B cell (primary cell): ENCODE data around the gene CACHD1. TPM values are rescaled to one million over a fixed set of nuclear protein-coding genes. Genes with fewer than 3 reads are reported as not detected.

ENCODE experiments used
- ATAC-seq: fragments of 200-7000 bp; cut with Tn5 transposase; one replicate; pipeline ENCODE4 v1.10.0; 2021; ENCODE audit warnings: low read depth, mild to moderate bottlenecking, moderate number of reproducible peaks, moderate library complexity
- CTCF ChIA-PET: fragments of 350-600 bp; sonication (Branson Sonifier 250); formaldehyde crosslinking; loops from one replicate; lab custom pipeline; 2021; ENCODE audit warnings: antibody characterized with exemption, inconsistent platforms; lab: Charles Lee
- POLR2A ChIA-PET: fragments of 350-600 bp; sonication (Branson Sonifier 250); formaldehyde crosslinking; loops from one replicate; lab custom pipeline; 2021; ENCODE audit warnings: antibody characterized with exemption; lab: Charles Lee
- DNase-seq: peaks from one replicate; pipeline ENCODE4 v3.0.0; 2013
- H2AFZ ChIP-seq: 2 replicates; pipeline ENCODE4 v1.6.1; 2012; ENCODE audit warnings: mild to moderate bottlenecking, low read depth, low read length; ENCODE audit not compliant: insufficient read depth, poor library complexity, severe bottlenecking
- H3K27ac ChIP-seq, 2 donors: 1 replicate in 1 of 2; 2 replicates in 1 of 2; pipeline ENCODE4 v1.5.1; 2012 to 2013; ENCODE audit warnings: low read length in 2 of 2, mild to moderate bottlenecking in 2 of 2, moderate library complexity in 1 of 2
- H3K27me3 ChIP-seq, 4 experiments: fragments of 200-600 bp in 1 of 4; sonication (generic) in 1 of 4; replicated peaks in 1 of 4; 1 replicate in 2 of 4; 2 replicates in 2 of 4; pipeline versions ENCODE4 v1.6.1 to v1.7.0; 2013 to 2016; ENCODE audit warnings: low read length in 3 of 4, mild to moderate bottlenecking in 2 of 4, mixed read lengths in 1 of 4, moderate library complexity in 1 of 4; ENCODE audit not compliant: insufficient read depth in 4 of 4, control insufficient read depth in 3 of 4; ENCODE audit errors: control extremely low read depth in 1 of 4
- H3K36me3 ChIP-seq, 2 experiments: replicated peaks in 1 of 2; 1 replicate in 1 of 2; 2 replicates in 1 of 2; pipeline versions ENCODE4 v1.6.1 to v1.7.1; 2013; ENCODE audit warnings: low read length in 1 of 2; ENCODE audit not compliant: insufficient read depth in 2 of 2, control insufficient read depth in 1 of 2; ENCODE audit errors: control extremely low read depth in 1 of 2, extremely low read depth in 1 of 2
- H3K4me1 ChIP-seq, 2 donors: fragments of 200-600 bp in 1 of 2; sonication (generic) in 1 of 2; 1 replicate in 1 of 2; 2 replicates in 1 of 2; pipeline versions ENCODE4 v1.5.1 to v1.6.1; 2013 to 2017; ENCODE audit warnings: low read length in 2 of 2; ENCODE audit not compliant: control insufficient read depth in 2 of 2, insufficient read depth in 2 of 2
- H3K4me2 ChIP-seq: replicated peaks from 2 replicates; pipeline ENCODE3; 2012; ENCODE audit warnings: mild to moderate bottlenecking, low read depth, low read length; ENCODE audit not compliant: poor library complexity, severe bottlenecking
- H3K4me3 ChIP-seq, 5 experiments: fragments of 200-600 bp in 1 of 5; sonication (generic) in 1 of 5; 1 replicate in 3 of 5; 2 replicates in 2 of 5; pipeline versions ENCODE4 v1.5.1 to v1.7.0; 2011 to 2016; ENCODE audit warnings: low read length in 4 of 5, mild to moderate bottlenecking in 4 of 5, low read depth in 2 of 5, control low read depth in 1 of 5, moderate library complexity in 1 of 5; ENCODE audit not compliant: insufficient read depth in 1 of 5; ENCODE audit errors: control extremely low read depth in 1 of 5, extremely low read depth in 1 of 5
- H3K79me2 ChIP-seq: fragments of 200-600 bp; sonication (generic); one replicate; pipeline ENCODE4 v1.6.0; 2016; ENCODE audit warnings: low read length; ENCODE audit not compliant: control insufficient read depth, insufficient read depth
- H3K9ac ChIP-seq: fragments of 200-600 bp; sonication (generic); 2 replicates; pipeline ENCODE4 v1.6.1; 2017; ENCODE audit warnings: mild to moderate bottlenecking, low read length, moderate library complexity
- H3K9me3 ChIP-seq, 3 donors: one replicate each; pipeline versions ENCODE4 v1.6.1 to v1.7.1; 2013; ENCODE audit warnings: low read length in 2 of 3; ENCODE audit not compliant: control insufficient read depth in 2 of 3, insufficient read depth in 1 of 3; ENCODE audit errors: control extremely low read depth in 1 of 3
- H4K20me1 ChIP-seq: 2 replicates; pipeline ENCODE4 v1.6.0; 2012; ENCODE audit warnings: mild to moderate bottlenecking, low read length; ENCODE audit not compliant: insufficient read depth, control insufficient read depth, poor library complexity, severe bottlenecking
- H3K27ac Mint-ChIP-seq: one replicate; pipeline ENCODE4 v1.8.0; 2021; ENCODE audit warnings: mixed read lengths
- H3K27me3 Mint-ChIP-seq: one replicate; pipeline ENCODE4 v1.8.0; 2021; ENCODE audit warnings: mixed read lengths
- H3K4me1 Mint-ChIP-seq: one replicate; pipeline ENCODE4 v1.8.0; 2021; ENCODE audit warnings: mixed read lengths
- H3K4me3 Mint-ChIP-seq: one replicate; pipeline ENCODE4 v1.8.0; 2021; ENCODE audit warnings: mixed read lengths
- H3K9me3 Mint-ChIP-seq: one replicate; pipeline ENCODE4 v1.8.0; 2022; ENCODE audit warnings: mixed read lengths; ENCODE audit not compliant: insufficient read depth
- EZH2 ChIP-seq: IDR thresholded peaks from 2 replicates; pipeline ENCODE4 v1.6.1; 2012; ENCODE audit warnings: borderline replicate concordance, low read depth, mild to moderate bottlenecking, moderate library complexity, low read length; ENCODE audit not compliant: insufficient read depth, poor library complexity, severe bottlenecking
- WGBS: methylation state at CpG from one replicate; pipeline ENCODE4 v1.1.5; 2013; ENCODE audit warnings: missing lambda C conversion rate; ENCODE audit not compliant: insufficient coverage; 5-methylcytosine and 5-hydroxymethylcytosine counted together
- intact Hi-C: fragments of 100-400 bp; cut with micrococcal nuclease; formaldehyde crosslinking; loops from one replicate; pipeline ENCODE4 v1.10.0; 2022
- polyA plus RNA-seq: library from polyadenylated mRNA; depleted of rRNA; stranded (reverse); fragments of >200 nt; gene quantifications from 2 replicates; pipeline ENCODE4 v1.2.3, GENCODE V29; 2012
- total RNA-seq, 2 donors: library from RNA; stranded (reverse); fragments of 120-200 nt in 1 of 2; gene quantifications; 1 replicate in 1 of 2; 2 replicates in 1 of 2; pipeline versions ENCODE4 v1.2.3 to v1.2.4, GENCODE V29; 2013 to 2022
- TF ChIP-seq, protein P1 (sequence below): fragments of 200-600 bp; IDR thresholded peaks from one replicate; pipeline ENCODE4 v1.8.0; 2022; ENCODE audit warnings: antibody characterized with exemption, mild to moderate bottlenecking

Gene CACHD1
- total and polyA plus RNA-seq, 2 donors (not counting 1 experiment from before 2014, with no cell fraction given), result not detected

GRCh38 chr1:64490213-64490818 lies 20.4 kb downstream of the CACHD1 start:
- Histone ChIP-seq H3K4me2 (no peak overlapping the region), H3K79me2 (no peaks in the 10 kb centered on the region), H3K9me3 (no peaks in the 10 kb centered on the region), H3K9ac (no peak overlapping the region), H4K20me1 (no peaks in the 10 kb centered on the region), H3K4me1 (no peaks in the 10 kb centered on the region), H3K27ac (no peak overlapping the region), H3K4me3 (no peak overlapping the region), H3K36me3 (no peaks in the 10 kb centered on the region), H2AFZ (no peak overlapping the region), H3K27me3 (peaks cover 0 to 3% (median 1%) of the 10 kb centered on the region in 4 experiments)
- ChIA-PET CTCF (interaction anchor here (0.7 kb wide), 1 partner anchor 11 kb away, joined by 3 read pairs; no protein-coding TSS in a partner anchor), POLR2A (no interaction called here)
- Mint-ChIP-seq H3K4me3 (no peak overlapping the region), H3K9me3 (no peaks in the 10 kb centered on the region), H3K4me1 (no peaks in the 10 kb centered on the region), H3K27me3 (peaks cover 32% of the 10 kb centered on the region), H3K27ac (no peak overlapping the region)
- TF ChIP-seq EZH2, result no peak
- TF ChIP-seq, protein P1, sequence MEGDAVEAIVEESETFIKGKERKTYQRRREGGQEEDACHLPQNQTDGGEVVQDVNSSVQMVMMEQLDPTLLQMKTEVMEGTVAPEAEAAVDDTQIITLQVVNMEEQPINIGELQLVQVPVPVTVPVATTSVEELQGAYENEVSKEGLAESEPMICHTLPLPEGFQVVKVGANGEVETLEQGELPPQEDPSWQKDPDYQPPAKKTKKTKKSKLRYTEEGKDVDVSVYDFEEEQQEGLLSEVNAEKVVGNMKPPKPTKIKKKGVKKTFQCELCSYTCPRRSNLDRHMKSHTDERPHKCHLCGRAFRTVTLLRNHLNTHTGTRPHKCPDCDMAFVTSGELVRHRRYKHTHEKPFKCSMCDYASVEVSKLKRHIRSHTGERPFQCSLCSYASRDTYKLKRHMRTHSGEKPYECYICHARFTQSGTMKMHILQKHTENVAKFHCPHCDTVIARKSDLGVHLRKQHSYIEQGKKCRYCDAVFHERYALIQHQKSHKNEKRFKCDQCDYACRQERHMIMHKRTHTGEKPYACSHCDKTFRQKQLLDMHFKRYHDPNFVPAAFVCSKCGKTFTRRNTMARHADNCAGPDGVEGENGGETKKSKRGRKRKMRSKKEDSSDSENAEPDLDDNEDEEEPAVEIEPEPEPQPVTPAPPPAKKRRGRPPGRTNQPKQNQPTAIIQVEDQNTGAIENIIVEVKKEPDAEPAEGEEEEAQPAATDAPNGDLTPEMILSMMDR, result no peak
- no peak for ATAC-seq
- intact Hi-C loops, result no loop called here
- DNase-seq, result no peak
- WGBS, result no CpG with 5 or more reads among the region's 3 CpGs

DNA sequence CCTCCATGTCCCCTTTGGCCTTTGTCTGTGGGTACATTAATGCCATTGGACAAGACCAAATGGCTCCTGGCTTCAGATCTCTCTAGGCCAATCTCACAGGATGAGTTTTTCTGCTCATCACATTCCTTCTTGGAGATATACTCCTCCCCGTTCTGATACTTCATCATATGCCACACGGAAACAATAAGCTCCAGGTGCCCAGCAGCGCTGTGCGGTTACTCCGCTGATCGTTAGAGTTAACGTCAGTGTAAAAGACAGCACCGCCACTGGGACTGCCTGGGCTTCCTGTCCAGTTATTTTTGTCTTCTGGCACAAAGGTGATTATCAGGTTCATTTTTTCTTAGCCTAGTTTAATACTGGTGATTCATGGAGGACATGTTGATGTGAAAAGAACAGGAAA lies 22.5 kb downstream of the CACHD1 start:
- Histone ChIP-seq H3K79me2 (no peaks in the 10 kb centered on the region), H3K4me3 (no peak overlapping the region), H2AFZ (no peak overlapping the region), H3K9me3 (no peaks in the 10 kb centered on the region), H4K20me1 (no peaks in the 10 kb centered on the region), H3K27me3 (peaks cover 0 to 6% (median 1%) of the 10 kb centered on the region in 4 experiments), H3K9ac (no peak overlapping the region), H3K36me3 (no peaks in the 10 kb centered on the region), H3K4me2 (no peak overlapping the region), H3K27ac (no peak overlapping the region), H3K4me1 (no peaks in the 10 kb centered on the region)
- 98% methylated on average over 8 of the region's 8 CpGs for WGBS
- Mint-ChIP-seq H3K27me3 (peaks cover 27% of the 10 kb centered on the region), H3K27ac (no peak overlapping the region), H3K9me3 (no peaks in the 10 kb centered on the region), H3K4me1 (no peaks in the 10 kb centered on the region), H3K4me3 (no peak overlapping the region)
- ATAC-seq (no peak), DNase-seq (no peak)
- POLR2A ChIA-PET, result no interaction called here
- CTCF ChIA-PET, result no interaction called here
- TF ChIP-seq, protein P1, result no peak
- TF ChIP-seq EZH2, result no peak
- intact Hi-C loops, result no loop called here
